IPS-15b (cell line): ENCODE measurements around the gene FOXR1.
"Not testable (repeated sequence)": the region's sequence is repeated elsewhere in the genome, so short reads cannot be mapped to it uniquely, and the experiment has no call there.

Experiments
- H3K27me3 ChIP-seq: one replicate; pipeline ENCODE4 v1.6.1; 2013; ENCODE audit warnings: low read length; ENCODE audit not compliant: control insufficient read depth, insufficient read depth
- H3K36me3 ChIP-seq: one replicate; pipeline ENCODE4 v1.6.1; 2013; ENCODE audit warnings: low read length; ENCODE audit not compliant: control insufficient read depth, insufficient read depth
- H3K4me1 ChIP-seq: one replicate; pipeline ENCODE4 v1.6.1; 2013; ENCODE audit warnings: mild to moderate bottlenecking, low read length; ENCODE audit not compliant: control insufficient read depth, insufficient read depth
- H3K4me3 ChIP-seq: one replicate; pipeline ENCODE4 v1.5.1; 2013; ENCODE audit warnings: low read depth, low read length
- H3K9ac ChIP-seq: one replicate; pipeline ENCODE4 v1.6.1; 2013; ENCODE audit warnings: low read depth, mild to moderate bottlenecking, low read length
- H3K9me3 ChIP-seq: one replicate; pipeline ENCODE4 v1.6.1; 2013; ENCODE audit warnings: mild to moderate bottlenecking, low read length; ENCODE audit not compliant: control insufficient read depth, insufficient read depth

FOXR1 gene

DNA sequence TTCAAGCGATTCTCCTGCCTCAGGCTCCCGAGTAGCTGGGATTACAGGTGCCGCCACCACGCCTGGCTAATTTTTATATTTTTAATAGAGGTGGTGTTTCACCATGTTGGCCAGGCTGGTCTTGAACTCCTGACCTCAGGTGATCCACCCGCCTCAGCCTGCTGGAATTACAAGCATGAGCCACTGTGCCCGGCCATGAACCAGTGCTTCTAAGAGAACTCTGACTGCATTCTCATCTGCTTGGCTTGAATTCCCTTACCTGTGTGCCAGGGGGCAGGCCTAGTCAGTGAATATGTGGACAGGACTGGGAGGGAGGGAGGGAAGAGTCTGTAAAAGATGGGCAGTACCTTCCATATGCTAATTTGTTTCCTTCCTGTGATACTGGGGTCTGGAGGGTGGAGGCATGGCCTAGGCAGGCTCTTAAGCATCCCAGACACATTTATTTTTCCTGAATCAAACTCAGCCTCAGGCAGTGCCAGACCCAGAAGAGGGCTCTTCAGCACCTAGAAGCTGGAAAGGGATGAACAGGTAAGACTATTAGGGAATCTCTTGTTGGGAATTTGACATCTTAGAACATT is 40.0 kb downstream of the FOXR1 start:
- Histone ChIP-seq H3K9me3 (no peaks in the 10 kb centered on the region), H3K4me3 (no peak overlapping the region), H3K36me3 (peaks cover 41% of the 10 kb centered on the region)

DNA sequence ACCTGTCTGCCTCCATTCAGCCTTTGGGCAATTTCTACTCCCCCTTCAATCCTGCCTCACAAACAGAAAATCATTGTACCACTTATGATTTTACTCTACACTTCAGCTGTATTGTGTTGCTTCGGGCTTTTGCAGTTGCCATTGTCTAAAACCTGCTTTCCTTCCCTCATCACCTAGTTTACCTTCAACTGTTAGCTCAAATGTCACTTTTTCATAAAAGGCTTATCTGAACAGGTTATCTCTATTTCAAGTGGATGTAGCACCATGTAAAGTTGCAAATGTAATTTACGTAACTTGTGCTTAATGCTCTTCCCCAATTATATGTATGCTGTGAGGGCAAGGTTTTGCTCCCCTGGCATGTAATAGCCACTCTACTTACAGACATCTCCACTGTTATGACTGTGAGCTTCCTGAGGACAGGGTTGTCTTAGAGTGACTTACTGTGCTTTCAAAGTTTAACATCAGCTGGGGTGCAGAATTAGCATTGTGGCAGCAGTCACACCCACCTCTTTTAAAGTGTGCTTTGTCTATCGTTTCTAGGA is 41.1 kb downstream of the FOXR1 start:
- Histone ChIP-seq H3K9ac (no peak overlapping the region), H3K27me3 (no peaks in the 10 kb centered on the region), H3K36me3 (peaks cover 43% of the 10 kb centered on the region), H3K4me3 (no peak overlapping the region), H3K4me1 (no peaks in the 10 kb centered on the region), H3K9me3 (no peaks in the 10 kb centered on the region)

More for the DNA sequence above, 40.0 kb downstream of the FOXR1 start:
- no peaks in the 10 kb centered on the region for H3K27me3 ChIP-seq
- H3K9ac ChIP-seq = no peak overlapping the region
- H3K4me1 ChIP-seq = no peaks in the 10 kb centered on the region

DNA sequence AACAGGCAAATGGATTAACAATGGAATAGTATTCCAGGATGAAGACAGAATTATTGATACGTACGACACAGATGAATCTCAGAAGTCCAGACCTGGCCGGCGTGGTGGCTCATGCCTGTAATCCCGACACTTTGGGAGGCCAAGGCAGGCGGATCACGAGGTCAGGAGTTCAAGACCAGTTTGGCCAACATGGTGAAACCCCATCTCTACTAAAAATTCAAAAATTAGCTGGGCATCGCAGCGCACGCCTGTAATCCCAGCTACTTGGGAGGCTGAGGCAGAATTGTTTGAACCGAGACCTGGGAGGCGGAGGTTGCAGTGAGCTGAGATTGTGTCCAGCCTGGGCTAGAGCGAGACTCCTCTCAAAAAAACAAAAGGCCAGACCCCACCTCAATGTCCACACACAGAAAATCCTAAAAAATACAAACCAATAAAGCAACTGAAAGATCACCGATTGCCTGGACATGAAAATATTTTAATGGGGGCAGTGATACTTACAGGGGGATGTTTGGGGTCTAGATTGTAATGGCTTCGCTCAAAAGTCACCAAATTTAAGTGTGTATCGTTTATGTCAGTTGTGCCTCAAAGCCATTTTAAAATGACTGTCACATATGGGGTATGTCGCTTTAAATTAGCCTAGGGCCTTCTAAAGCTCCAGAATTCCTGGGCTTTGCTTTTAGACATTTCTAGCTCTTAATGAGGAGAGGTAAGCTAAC is 42.8 kb downstream of the FOXR1 start:
- Histone ChIP-seq H3K27me3 (no peaks in the 10 kb centered on the region), H3K4me3 (no peak overlapping the region), H3K36me3 (peaks cover 47% of the 10 kb centered on the region), H3K9ac (no peak overlapping the region), H3K9me3 (no peaks in the 10 kb centered on the region), H3K4me1 (no peaks in the 10 kb centered on the region)

DNA sequence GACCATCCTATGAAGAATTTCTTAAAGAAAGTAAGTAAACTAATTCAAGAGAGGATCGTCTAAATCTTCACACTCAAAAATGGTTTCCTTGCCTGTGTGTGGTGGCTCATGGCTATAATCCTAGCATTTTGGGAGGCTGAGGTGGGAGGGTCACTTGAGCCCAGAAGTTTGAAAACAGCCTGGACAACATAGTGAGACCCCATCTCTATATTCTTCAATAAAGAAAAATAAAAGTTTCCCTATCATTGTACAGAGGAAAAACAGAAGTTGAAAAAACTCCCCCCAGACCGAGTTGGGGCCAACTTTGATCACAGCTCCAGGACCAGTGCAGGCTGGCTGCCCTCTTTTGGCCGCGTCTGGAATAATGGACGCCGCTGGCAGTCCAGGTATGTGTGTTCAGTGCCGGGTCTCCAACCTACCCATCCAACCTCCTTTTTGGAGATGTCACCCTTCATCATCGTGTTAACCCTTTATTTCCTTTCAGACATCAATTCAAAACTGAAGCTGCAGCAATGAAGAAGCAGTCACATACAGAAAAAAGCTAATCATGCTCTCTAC is 43.6 kb downstream of the FOXR1 start:
- Histone ChIP-seq H3K9ac (no peak overlapping the region), H3K9me3 (no peaks in the 10 kb centered on the region), H3K4me3 (no peak overlapping the region), H3K27me3 (no peaks in the 10 kb centered on the region), H3K36me3 (peaks cover 48% of the 10 kb centered on the region), H3K4me1 (peaks cover 2% of the 10 kb centered on the region)

DNA sequence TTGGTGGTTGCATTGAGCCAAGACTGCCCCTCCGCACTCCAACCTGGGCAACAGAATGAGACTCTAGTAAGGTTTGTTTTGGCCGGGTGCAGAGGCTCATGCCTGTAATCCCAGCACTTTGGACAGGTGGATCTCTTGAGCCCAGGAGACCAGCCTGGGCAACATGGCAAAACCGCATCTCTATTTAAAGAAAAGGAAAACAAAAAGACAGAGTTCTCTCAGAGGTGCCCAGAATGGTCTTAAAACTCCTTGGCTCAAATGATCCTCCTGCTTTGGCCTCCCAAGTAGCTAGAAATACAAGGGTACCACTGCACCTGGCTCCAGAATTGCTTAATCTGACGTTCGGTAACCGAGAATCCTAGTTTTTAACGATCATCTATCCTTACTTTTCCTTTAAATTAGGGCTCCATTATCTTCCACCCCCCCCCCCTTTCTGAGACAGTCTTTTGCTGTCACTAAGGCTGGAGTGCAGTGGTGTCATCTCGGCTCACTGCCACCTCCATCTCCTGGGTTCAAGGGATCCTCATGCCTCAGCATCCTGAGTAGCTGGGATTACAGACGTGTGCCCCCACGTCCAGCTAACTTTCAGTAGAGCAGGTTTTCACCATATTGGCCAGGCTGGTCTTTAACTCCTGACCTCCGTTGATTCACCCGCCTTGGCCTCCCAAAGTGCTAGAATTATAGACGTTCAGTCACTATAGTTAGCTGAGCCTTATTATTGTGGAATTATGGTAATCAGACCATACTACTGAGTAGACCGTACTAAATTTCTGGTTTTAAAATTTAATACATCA is 44.9 kb downstream of the FOXR1 start:
- Histone ChIP-seq H3K9me3 (no peaks in the 10 kb centered on the region), H3K36me3 (peaks cover 44% of the 10 kb centered on the region), H3K27me3 (no peaks in the 10 kb centered on the region), H3K4me3 (peak overlapping the region; percentile 99), H3K9ac (no peak overlapping the region), H3K4me1 (peaks cover 2% of the 10 kb centered on the region)

DNA sequence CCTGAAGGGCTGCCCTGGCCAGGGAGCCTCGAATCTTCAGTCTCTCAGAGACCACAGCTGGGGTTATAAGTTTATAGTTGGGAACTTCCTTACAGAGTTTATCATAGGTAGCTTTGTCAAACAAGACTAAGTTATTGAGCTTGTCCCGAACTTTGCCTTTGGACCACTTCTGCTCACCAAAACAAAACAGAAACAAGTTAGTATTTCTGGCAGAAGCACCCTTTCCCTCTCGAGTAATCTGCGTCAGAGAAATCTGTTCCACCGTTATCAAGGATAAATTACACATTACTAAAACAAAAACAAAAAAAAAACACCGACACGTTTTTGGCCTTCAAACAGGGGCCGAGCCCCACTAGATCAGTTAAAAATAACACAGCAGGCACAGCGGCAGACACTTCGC is 45.8 kb downstream of the FOXR1 start:
- H3K36me3 ChIP-seq = peaks cover 43% of the 10 kb centered on the region
- H3K27me3 ChIP-seq, H3K9me3 ChIP-seq, H3K4me1 ChIP-seq: not testable (repeated sequence)
- H3K9ac ChIP-seq = peak overlapping the region; percentile 99
- H3K4me3 ChIP-seq = peak overlapping the region; percentile 99

DNA sequence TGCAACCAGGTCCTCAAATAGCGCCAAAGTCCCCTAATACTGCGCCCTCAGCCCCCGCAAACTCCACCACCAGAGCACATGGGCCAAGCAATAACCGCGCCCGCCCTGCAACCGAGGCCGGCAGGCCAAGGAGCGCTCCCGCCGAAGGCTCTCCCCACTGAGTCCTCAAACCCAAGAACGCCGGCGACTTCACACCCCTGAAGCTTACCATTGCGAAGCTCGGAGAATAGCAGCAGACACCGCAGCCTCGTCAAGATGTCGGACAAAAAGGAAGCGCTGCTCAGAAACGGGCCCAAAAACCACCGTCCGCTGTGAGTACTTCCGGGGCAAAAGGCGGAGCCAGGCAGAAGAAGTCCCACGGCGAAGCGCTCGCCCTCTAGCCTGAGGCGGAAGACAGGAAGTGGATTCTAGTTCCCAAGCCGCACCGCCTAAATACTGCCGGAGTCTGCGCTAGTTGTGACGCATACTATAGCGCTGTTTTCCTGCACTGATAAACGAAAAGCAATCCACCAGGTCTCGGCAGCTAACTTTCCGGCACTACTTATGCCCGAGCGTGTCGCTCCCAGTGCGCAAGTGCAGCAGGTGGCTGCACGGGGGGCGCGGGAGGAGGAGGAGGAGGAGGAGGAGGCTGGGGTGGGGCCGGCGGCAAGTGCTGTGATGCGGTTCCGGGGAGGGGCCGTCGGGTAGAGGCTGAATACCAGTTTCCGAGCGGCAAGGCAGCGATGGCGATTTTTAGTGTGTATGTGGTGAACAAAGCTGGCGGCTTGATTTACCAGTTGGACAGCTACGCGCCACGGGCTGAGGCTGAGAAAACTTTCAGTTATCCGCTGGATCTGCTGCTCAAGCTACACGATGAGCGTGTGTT is 46.7 kb downstream of the FOXR1 start, which contains the start of the genes RPS25 and TRAPPC4:
RPS25 (minus strand) TSS at position 270 of the 865 bp plus-strand sequence; CDS start at position 211, 59 bp downstream.
TRAPPC4 (plus strand) TSS at position 693 of the 865 bp plus-strand sequence; CDS start at position 723, 30 bp downstream.
- Histone ChIP-seq H3K4me3 (peak within 1 kb of the TSS; percentile 99), H3K4me1 (peaks cover 2% of the 10 kb centered on the region), H3K27me3 (no peaks in the 10 kb centered on the region), H3K36me3 (peaks cover 42% of the 10 kb centered on the region), H3K9ac (peak within 1 kb of the TSS; percentile 99), H3K9me3 (no peaks in the 10 kb centered on the region)

DNA sequence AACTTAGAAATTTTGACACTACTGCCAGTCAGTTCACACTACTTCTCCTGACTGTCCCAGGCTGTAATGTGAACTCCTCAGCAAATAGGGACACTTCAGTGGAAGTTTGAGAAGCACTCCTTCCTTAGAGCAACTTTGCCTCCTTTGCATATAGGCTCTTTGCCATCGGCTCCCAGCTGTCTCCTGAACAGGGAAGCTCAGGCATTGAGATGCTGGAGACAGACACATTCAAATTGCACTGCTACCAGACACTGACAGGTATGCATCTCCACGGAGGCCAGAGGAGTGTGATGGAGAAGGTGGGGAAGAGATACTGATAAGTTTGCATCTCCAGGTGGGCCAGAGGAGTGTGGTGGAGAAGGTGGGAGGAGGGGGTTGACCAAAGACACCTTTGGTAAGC is 48.4 kb downstream of the FOXR1 start:
- H3K9ac ChIP-seq = no peak overlapping the region
- peak overlapping the region; percentile 99 for H3K4me3 ChIP-seq
- peaks cover 2% of the 10 kb centered on the region for H3K4me1 ChIP-seq

DNA sequence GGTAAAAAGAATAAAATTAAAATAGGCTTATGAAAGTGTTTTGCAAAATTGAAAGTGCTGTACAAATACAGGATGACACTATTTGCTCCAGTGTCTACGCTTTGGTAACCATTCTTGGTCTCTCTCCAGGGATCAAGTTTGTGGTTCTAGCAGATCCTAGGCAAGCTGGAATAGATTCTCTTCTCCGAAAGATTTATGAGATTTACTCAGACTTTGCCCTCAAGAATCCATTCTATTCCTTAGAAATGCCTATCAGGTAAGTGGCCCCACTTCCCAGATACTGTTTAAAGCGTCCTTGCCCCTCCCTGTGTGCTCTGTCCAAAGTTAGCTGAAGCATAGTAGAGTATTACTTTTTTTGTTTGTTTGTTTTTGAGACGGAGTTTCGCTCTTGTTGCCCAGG is 50.1 kb downstream of the FOXR1 start:
- H3K9me3 ChIP-seq = no peaks in the 10 kb centered on the region

More for the DNA sequence above, 48.4 kb downstream of the FOXR1 start:
- Histone ChIP-seq H3K27me3 (no peaks in the 10 kb centered on the region), H3K36me3 (peaks cover 42% of the 10 kb centered on the region), H3K9me3 (no peaks in the 10 kb centered on the region)

DNA sequence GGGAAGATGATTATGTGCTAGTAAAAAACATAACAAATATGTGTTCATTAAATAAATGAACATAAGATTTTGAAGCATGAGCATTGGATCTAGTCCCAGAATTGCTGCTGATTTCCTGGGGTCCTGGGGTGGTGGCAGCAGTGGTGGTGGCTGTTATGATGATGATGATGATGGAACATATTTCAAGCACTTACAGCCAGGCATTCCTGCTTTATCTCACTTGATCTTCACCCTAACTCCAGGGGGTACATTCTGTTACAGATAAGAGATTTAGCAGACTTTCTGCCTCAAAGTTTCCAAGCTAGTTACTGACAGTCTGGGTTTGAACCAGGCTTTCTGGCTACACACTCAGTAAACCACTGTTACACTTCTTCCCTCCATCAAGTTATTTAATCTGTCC is 52.2 kb downstream of the FOXR1 start:
- Histone ChIP-seq H3K4me3 (no peak overlapping the region), H3K9me3 (no peaks in the 10 kb centered on the region), H3K27me3 (no peaks in the 10 kb centered on the region), H3K36me3 (peaks cover 45% of the 10 kb centered on the region), H3K4me1 (peaks cover 4% of the 10 kb centered on the region), H3K9ac (no peak overlapping the region)

More for the DNA sequence above, 50.1 kb downstream of the FOXR1 start:
- Histone ChIP-seq H3K9ac (no peak overlapping the region), H3K4me3 (no peak overlapping the region), H3K36me3 (peaks cover 37% of the 10 kb centered on the region), H3K27me3 (no peaks in the 10 kb centered on the region), H3K4me1 (peaks cover 2% of the 10 kb centered on the region)
